ENCODE results near the gene CDAN1.

- no peak for TF ChIP-seq CTCF (IDR thresholded peaks at IDR 0.05; ENCODE audit: control extremely low read depth in 1 of 3, insufficient read depth in 1 of 3, low read depth in 1 of 3, low read length in 3 of 3)
- no peak for TF ChIP-seq POLR2A (IDR thresholded peaks at IDR 0.05; ENCODE audit: control extremely low read depth in 1 of 2, low read depth in 2 of 2, low read length in 2 of 2)
- no peak for TF ChIP-seq JUN (IDR thresholded peaks at IDR 0.05; ENCODE audit: low read depth, low read length)
- TF ChIP-seq ZNF274 (IDR thresholded peaks at IDR 0.05; ENCODE audit: borderline replicate concordance, extremely low read depth, low read length), result no peak
- TF ChIP-seq JUND (IDR thresholded peaks at IDR 0.05; ENCODE audit: low read length), result no peak
- TF ChIP-seq RFX5 (IDR thresholded peaks at IDR 0.05; ENCODE audit: borderline replicate concordance, low read depth, low read length), result no peak
- TF ChIP-seq NRF1 (IDR thresholded peaks at IDR 0.05; ENCODE audit: low read depth, low read length), result no peak
- no peak for TF ChIP-seq POLR2AphosphoS5 (IDR thresholded peaks at IDR 0.05; ENCODE audit: low read depth, low read length)
Observed at GRCh38 chr15:42775416-42775815, 38.5 kb upstream of the CDAN1 start.
